BE2C (cell line): ENCODE results near the gene ATP8A1.
"Not testable (repeated sequence)": the region's sequence is repeated elsewhere in the genome, so short reads cannot be mapped to it uniquely, and the experiment has no call there.

ENCODE experiments used
- DNase-seq: peaks from one replicate; pipeline ENCODE4 v3.0.0-alpha.2; 2020
- H3K27me3 ChIP-seq: fragments of 250-450 bp; sonication (Bioruptor Pico); 2 replicates; pipeline ENCODE4 v1.5.1; 2020; ENCODE audit warnings: mild to moderate bottlenecking
- H3K36me3 ChIP-seq: fragments of 250-450 bp; sonication (Bioruptor Pico); 2 replicates; pipeline ENCODE4 v1.5.1; 2020; ENCODE audit warnings: mild to moderate bottlenecking
- H3K4me1 ChIP-seq: fragments of 250-450 bp; sonication (Bioruptor Pico); 2 replicates; pipeline ENCODE4 v1.5.1; 2020
- H3K4me3 ChIP-seq: 2 replicates; pipeline ENCODE4 v1.5.1; 2011; ENCODE audit warnings: low read depth, low read length
- H3K9me3 ChIP-seq: fragments of 250-450 bp; sonication (Bioruptor Pico); 2 replicates; pipeline ENCODE4 v1.5.1; 2020
- CTCF ChIP-seq: IDR thresholded peaks from 2 replicates; pipeline ENCODE4 v1.5.1; 2012; ENCODE audit warnings: mild to moderate bottlenecking, low read depth, low read length

ATP8A1 gene

GRCh38 chr4:42473071-42473684 lies 183.7 kb downstream of the ATP8A1 start:
- no peaks in the 10 kb centered on the region for H3K27me3 ChIP-seq
- DNase-seq: no peak
- TF ChIP-seq CTCF: no peak
- H3K4me3 ChIP-seq: no peak overlapping the region
- no peaks in the 10 kb centered on the region for H3K36me3 ChIP-seq
- no peaks in the 10 kb centered on the region for H3K9me3 ChIP-seq
- H3K4me1 ChIP-seq: no peaks in the 10 kb centered on the region

- TF ChIP-seq CTCF: no peak
- Histone ChIP-seq H3K4me1 (no peaks in the 10 kb centered on the region), H3K4me3 (no peak overlapping the region), H3K9me3 (no peaks in the 10 kb centered on the region), H3K36me3 (no peaks in the 10 kb centered on the region), H3K27me3 (no peaks in the 10 kb centered on the region)
- no peak for DNase-seq
Observed at GRCh38 chr4:42471896-42472295, 185.0 kb downstream of the ATP8A1 start.

GRCh38 chr4:42470023-42470422 lies 186.9 kb downstream of the ATP8A1 start:
- no peak for DNase-seq
- Histone ChIP-seq H3K9me3 (no peaks in the 10 kb centered on the region), H3K27me3 (no peaks in the 10 kb centered on the region), H3K4me3 (no peak overlapping the region), H3K36me3 (no peaks in the 10 kb centered on the region; the same call in 1 of the 2 replicates), H3K4me1 (no peaks in the 10 kb centered on the region)
- no peak for TF ChIP-seq CTCF

- H3K9me3 ChIP-seq, H3K36me3 ChIP-seq, H3K27me3 ChIP-seq, H3K4me3 ChIP-seq, H3K4me1 ChIP-seq, DNase-seq: not testable (repeated sequence)
Observed at GRCh38 chr4:42467777-42468176, 189.1 kb downstream of the ATP8A1 start.

- no peak for DNase-seq
- Histone ChIP-seq H3K4me3 (no peak overlapping the region), H3K9me3 (no peaks in the 10 kb centered on the region), H3K27me3 (no peaks in the 10 kb centered on the region), H3K4me1 (no peaks in the 10 kb centered on the region; the same call in 1 of the 2 replicates), H3K36me3 (peaks cover 23% of the 10 kb centered on the region)
- TF ChIP-seq CTCF: no peak
Observed at GRCh38 chr4:42466273-42466844, 190.5 kb downstream of the ATP8A1 start.

GRCh38 chr4:42464550-42465094 lies 192.3 kb downstream of the ATP8A1 start:
- Histone ChIP-seq H3K36me3 (peaks cover 25% of the 10 kb centered on the region), H3K9me3 (no peaks in the 10 kb centered on the region), H3K4me3 (no peak overlapping the region), H3K27me3 (no peaks in the 10 kb centered on the region), H3K4me1 (no peaks in the 10 kb centered on the region; the same call in 1 of the 2 replicates)
- no peak for DNase-seq
- no peak for TF ChIP-seq CTCF

GRCh38 chr4:42461216-42461615 lies 195.7 kb downstream of the ATP8A1 start:
- not testable (repeated sequence) for DNase-seq, H3K4me1 ChIP-seq, H3K4me3 ChIP-seq, H3K27me3 ChIP-seq, H3K9me3 ChIP-seq
- H3K36me3 ChIP-seq: peaks cover 25% of the 10 kb centered on the region
